Neural cell (in vitro differentiated cells): ENCODE measurements around the gene TCTN3. TPM values are rescaled to one million over a fixed set of nuclear protein-coding genes. Genes with fewer than 3 reads are reported as not detected.

ENCODE experiments used
- H2AFZ ChIP-seq: fragments of 200-600, 300-800 bp; sonication (generic), shearing (Covaris generic); 2 replicates; pipeline ENCODE4 v1.6.0; 2014; ENCODE audit warnings: low read depth, mild to moderate bottlenecking, antibody characterized with exemption, low read length, moderate library complexity
- H3F3A ChIP-seq: fragments of 200-600 bp; shearing (Covaris generic); 2 replicates; pipeline ENCODE4 v1.6.1; 2016; ENCODE audit warnings: mild to moderate bottlenecking, moderate library complexity, mixed read lengths, antibody characterized with exemption, low read length; ENCODE audit not compliant: insufficient read depth, poor library complexity, severe bottlenecking
- H3K27ac ChIP-seq: fragments of 200-600, 300-800 bp; sonication (generic), shearing (Covaris generic); 2 replicates; pipeline ENCODE4 v1.5.1; 2014; ENCODE audit warnings: mild to moderate bottlenecking, low read length, moderate library complexity
- H3K27me3 ChIP-seq: fragments of 300-800, 200-600 bp; sonication (generic), shearing (Covaris generic); 2 replicates; pipeline ENCODE4 v1.6.0; 2014; ENCODE audit warnings: mild to moderate bottlenecking, low read depth, low read length, moderate library complexity; ENCODE audit not compliant: insufficient read depth
- H3K36me3 ChIP-seq: fragments of 300-800, 200-600 bp; sonication (generic), shearing (Covaris generic); 2 replicates; pipeline ENCODE4 v1.5.1; 2014; ENCODE audit warnings: mild to moderate bottlenecking, antibody characterized with exemption, low read length, moderate library complexity; ENCODE audit not compliant: insufficient read depth
- H3K4me2 ChIP-seq: fragments of 300-800, 200-600 bp; sonication (generic), shearing (Covaris generic); 2 replicates; pipeline ENCODE4 v1.6.0; 2014; ENCODE audit warnings: mild to moderate bottlenecking, low read length
- H3K4me3 ChIP-seq: fragments of 300-800, 200-600 bp; sonication (generic), shearing (Covaris generic); 2 replicates; pipeline ENCODE4 v1.5.1; 2014; ENCODE audit warnings: mild to moderate bottlenecking, low read length, moderate library complexity
- H3K79me2 ChIP-seq: fragments of 200-600 bp; shearing (Covaris generic); replicated peaks from 2 replicates; pipeline ENCODE4 v1.6.0; 2014; ENCODE audit warnings: mild to moderate bottlenecking, low read length, moderate library complexity; ENCODE audit not compliant: insufficient read depth
- H3K9ac ChIP-seq: fragments of 300-800, 200-600 bp; sonication (generic), shearing (Covaris generic); 2 replicates; pipeline ENCODE4 v1.6.1; 2016; ENCODE audit warnings: mild to moderate bottlenecking, low read length, mixed read lengths
- H3K9me2 ChIP-seq: fragments of 200-600 bp; shearing (Covaris generic); 2 replicates; pipeline ENCODE4 v1.6.1; 2016; ENCODE audit warnings: mild to moderate bottlenecking, low read length, mixed read lengths; ENCODE audit not compliant: insufficient read depth
- H3K9me3 ChIP-seq: fragments of 200-600, 300-800 bp; sonication (generic), shearing (Covaris generic); 2 replicates; pipeline ENCODE4 v1.6.1; 2016; ENCODE audit warnings: mild to moderate bottlenecking, mixed run types, low read length, moderate library complexity, mixed read lengths
- H4K20me1 ChIP-seq: fragments of 200-600 bp; shearing (Covaris generic); 2 replicates; pipeline ENCODE4 v1.6.1; 2016; ENCODE audit warnings: mild to moderate bottlenecking, mixed run types; ENCODE audit not compliant: insufficient read depth
- CTCF ChIP-seq: fragments of 450-650 bp; IDR thresholded peaks from 2 replicates; pipeline ENCODE4 v1.5.1; 2014; ENCODE audit warnings: antibody characterized with exemption, mild to moderate bottlenecking, moderate library complexity; ENCODE audit not compliant: poor library complexity, severe bottlenecking
- EP300 ChIP-seq: fragments of 450-650 bp; conservative IDR thresholded peaks from 2 replicates; pipeline ENCODE4 v1.6.1; 2014; ENCODE audit warnings: antibody characterized with exemption, mild to moderate bottlenecking, moderate library complexity; ENCODE audit not compliant: poor library complexity, severe bottlenecking
- EZH2 ChIP-seq: fragments of 200-600, 300-800 bp; shearing (Covaris generic), sonication (generic); IDR thresholded peaks from 2 replicates; pipeline ENCODE4 v1.6.1; 2014; ENCODE audit warnings: antibody characterized with exemption, low read length, borderline replicate concordance, mild to moderate bottlenecking; ENCODE audit not compliant: insufficient read depth, poor library complexity, severe bottlenecking
- MXI1 ChIP-seq: fragments of 450-650 bp; conservative IDR thresholded peaks from 2 replicates; pipeline ENCODE4 v1.6.1; 2014; ENCODE audit warnings: antibody characterized with exemption, mild to moderate bottlenecking; ENCODE audit not compliant: poor library complexity, severe bottlenecking
- POLR2AphosphoS5 ChIP-seq: IDR thresholded peaks from 2 replicates; pipeline ENCODE4 v1.6.1; 2012
- RAD21 ChIP-seq: fragments of 450-650 bp; conservative IDR thresholded peaks from 2 replicates; pipeline ENCODE4 v1.6.1; 2014; ENCODE audit warnings: antibody characterized with exemption, mild to moderate bottlenecking, moderate library complexity
- REST ChIP-seq: IDR thresholded peaks from 2 replicates; pipeline ENCODE4 v1.6.1; 2012; ENCODE audit warnings: borderline replicate concordance
- SMC3 ChIP-seq: fragments of 450-650 bp; conservative IDR thresholded peaks from 2 replicates; pipeline ENCODE4 v1.6.1; 2014; ENCODE audit warnings: antibody characterized with exemption, mild to moderate bottlenecking, moderate library complexity; ENCODE audit not compliant: poor library complexity
- TAF1 ChIP-seq: IDR thresholded peaks from 2 replicates; pipeline ENCODE4 v1.6.1; 2012; ENCODE audit warnings: low read depth
- polyA plus RNA-seq: library from polyadenylated mRNA; depleted of rRNA; stranded (reverse); fragments of >200 nt; gene quantifications from 2 replicates; pipeline ENCODE4 v1.2.3, GENCODE V29; 2014

Gene TCTN3
- polyA plus RNA-seq, 1 donor from 2014 or later: 22.2 TPM

GRCh38 chr10:95663496-95663895, 30.2 kb downstream of the TCTN3 start:
- Histone ChIP-seq H3K79me2 (no peaks in the 10 kb centered on the region), H3K4me3 (no peak overlapping the region), H3K9me3 (no peaks in the 10 kb centered on the region), H3K36me3 (peaks cover 7% of the 10 kb centered on the region), H3K9ac (no peak overlapping the region), H3K27me3 (no peaks in the 10 kb centered on the region), H3K9me2 (no peaks in the 10 kb centered on the region), H2AFZ (no peak overlapping the region), H3K4me2 (no peak overlapping the region), H4K20me1 (no peaks in the 10 kb centered on the region), H3F3A (no peaks in the 10 kb centered on the region), H3K27ac (no peak overlapping the region)
- no peak for TF ChIP-seq MXI1
- TF ChIP-seq RAD21: no peak
- no peak for TF ChIP-seq TAF1
- TF ChIP-seq POLR2AphosphoS5: no peak
- no peak for TF ChIP-seq CTCF

- Histone ChIP-seq H4K20me1 (no peaks in the 10 kb centered on the region), H3K9me3 (no peaks in the 10 kb centered on the region), H3K36me3 (peaks cover 7% of the 10 kb centered on the region), H3K9ac (no peak overlapping the region), H3K79me2 (no peaks in the 10 kb centered on the region), H2AFZ (no peak overlapping the region), H3K4me2 (no peak overlapping the region), H3F3A (no peaks in the 10 kb centered on the region), H3K4me3 (no peak overlapping the region), H3K27ac (no peak overlapping the region), H3K9me2 (no peaks in the 10 kb centered on the region), H3K27me3 (no peaks in the 10 kb centered on the region)
- TF ChIP-seq POLR2AphosphoS5: no peak
- TF ChIP-seq EP300: no peak
- TF ChIP-seq TAF1: no peak
- TF ChIP-seq CTCF: no peak
- no peak for TF ChIP-seq REST
- TF ChIP-seq RAD21: no peak
- TF ChIP-seq EZH2: no peak
- no peak for TF ChIP-seq SMC3
- no peak for TF ChIP-seq MXI1
Measured at GRCh38 chr10:95661818-95662217, 31.9 kb downstream of the TCTN3 start.
